ENCODE measurements around the gene HLA-DQA1.
"Not testable (repeated sequence)": the region's sequence is repeated elsewhere in the genome, so short reads cannot be mapped to it uniquely, and the experiment has no call there.

The HLA-DQA1 gene

DNA sequence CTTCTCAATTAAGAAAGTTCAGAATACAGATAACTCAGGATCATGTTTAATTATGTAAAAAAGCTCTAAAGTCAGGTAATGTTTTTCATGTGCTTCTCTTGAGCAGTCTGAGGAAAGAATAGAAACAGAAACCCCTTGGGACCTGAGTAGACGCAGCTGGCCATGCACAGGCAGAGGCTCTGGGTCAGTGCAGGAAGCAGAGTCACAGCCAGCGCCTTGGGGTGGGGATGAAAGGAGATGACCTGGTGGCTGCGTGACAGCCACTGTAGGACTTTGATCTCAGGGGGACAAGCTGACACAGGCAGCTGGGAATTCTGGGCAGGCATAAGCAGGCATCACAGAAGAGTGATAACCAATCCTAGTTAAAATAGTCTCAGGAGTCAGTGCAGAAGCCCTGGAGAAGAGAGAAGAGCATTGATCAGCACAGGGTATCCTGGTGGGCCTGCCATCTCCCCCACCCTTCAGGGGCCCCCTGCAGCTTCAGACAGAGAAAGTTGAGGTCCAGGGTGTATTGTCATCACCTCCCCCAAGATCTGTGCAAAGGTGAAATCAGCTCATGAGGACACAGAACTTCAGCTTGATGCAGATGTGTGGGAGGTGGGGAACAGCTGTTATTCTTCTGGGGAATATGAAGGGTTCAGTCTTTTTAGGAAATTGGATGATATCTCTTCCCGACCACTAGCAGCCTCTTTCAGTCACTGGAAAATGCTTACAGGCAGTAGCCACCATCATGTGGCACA, 22.8 kb downstream of the HLA-DQA1 start:
- DNase-seq, result no peak

DNA sequence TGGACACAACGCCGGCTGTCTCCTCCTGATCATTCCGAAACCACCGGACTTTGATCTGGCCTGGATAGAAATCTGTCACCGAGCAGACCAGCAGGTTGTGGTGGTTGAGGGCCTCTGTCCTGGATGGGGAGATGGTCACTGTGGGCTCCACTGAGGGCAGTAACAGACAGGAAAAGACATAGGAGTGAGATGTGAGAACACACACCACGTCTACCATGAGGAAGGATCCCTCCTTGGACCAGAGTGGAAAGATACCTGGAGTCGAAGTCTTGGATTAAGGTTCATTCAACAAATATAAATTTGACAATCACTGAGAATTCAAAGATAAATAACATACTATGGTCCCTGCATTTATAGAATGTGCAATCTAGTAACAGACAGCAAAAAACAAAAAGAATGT, 24.9 kb downstream of the HLA-DQA1 start:
- DNase-seq, result no peak

DNA sequence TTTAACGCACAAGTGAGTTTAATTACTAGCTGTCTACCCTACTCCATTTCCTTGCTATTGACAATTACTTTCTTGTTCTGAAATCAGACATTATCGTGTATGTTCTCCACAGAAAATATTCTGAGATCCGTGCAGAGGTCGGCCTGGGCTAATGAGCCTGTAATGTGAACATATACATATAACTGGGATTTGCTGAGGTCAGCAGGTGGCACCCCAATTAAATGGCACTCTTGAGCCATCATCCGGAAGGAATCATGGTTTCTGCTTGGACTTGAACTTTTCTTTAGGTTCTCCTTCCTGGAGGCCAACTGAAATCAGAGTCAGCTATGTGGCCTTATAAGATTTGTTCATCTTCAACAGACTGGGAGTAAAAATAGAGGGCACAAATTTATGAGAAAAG, 25.6 kb downstream of the HLA-DQA1 start:
- no peak for DNase-seq

DNA sequence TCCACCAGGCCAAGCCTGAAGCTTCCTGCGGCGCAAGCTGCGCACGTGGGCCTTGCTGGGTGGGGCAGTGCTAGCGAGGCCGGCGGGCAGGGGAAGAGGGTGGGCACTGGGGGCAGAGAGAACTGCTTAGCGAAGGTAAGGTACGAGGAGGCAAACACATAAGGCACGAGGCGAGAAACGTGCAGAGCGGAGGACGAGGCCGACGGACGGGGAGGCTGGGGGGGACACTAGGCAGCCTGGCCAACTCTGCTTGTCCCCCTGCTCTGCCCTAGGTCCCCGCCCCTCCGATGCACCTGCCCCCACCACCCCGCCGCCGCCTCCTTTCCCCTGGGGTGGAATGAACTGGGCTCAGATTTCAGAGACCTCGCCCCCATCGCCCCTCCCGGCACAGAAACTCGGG, 27.1 kb downstream of the HLA-DQA1 start:
- DNase-seq, result no peak

DNA sequence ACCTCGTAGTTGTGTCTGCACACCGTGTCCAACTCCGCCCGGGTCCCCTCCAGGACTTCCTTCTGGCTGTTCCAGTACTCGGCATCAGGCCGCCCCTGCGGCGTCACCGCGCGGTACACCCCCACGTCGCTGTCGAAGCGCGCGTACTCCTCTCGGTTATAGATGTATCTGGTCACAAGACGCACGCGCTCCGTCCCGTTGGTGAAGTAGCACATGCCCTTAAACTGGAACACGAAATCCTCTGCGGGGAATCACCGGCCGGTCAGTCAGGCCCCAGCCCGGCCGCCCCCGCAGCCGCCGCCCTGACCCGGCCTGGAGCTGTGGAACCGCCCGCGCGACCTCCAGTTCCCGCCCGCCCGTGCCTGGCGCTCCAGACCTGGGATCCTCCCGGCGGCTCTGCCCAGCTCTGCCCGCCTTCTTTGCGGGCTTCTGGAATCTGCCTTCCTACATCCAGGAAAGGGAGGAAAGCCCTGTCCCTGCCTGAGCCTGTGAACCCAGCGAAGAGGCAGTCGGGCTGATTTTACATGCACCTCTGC, 27.7 kb downstream of the HLA-DQA1 start:
- DNase-seq, result peak in 1 of 2 experiments; percentile 12

DNA sequence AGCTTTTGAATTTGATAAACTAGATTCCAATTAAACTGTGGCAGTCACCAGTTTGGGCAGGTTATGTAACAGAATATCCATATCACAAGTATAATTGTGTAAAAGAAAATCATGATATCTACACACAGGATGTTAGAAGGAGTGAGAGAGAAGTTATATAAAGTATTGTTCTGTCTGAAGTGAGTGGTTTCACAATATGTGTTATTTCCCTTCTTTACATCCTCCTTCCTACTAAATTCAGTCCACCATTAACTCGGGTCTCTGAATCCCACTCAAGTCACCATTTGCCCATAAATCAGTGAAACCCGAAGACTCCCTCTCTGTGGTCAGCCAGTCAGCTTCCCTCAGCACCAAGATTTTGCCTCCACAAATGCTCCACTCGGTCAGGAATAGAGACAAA, 28.5 kb downstream of the HLA-DQA1 start:
- DNase-seq, result no peak

DNA sequence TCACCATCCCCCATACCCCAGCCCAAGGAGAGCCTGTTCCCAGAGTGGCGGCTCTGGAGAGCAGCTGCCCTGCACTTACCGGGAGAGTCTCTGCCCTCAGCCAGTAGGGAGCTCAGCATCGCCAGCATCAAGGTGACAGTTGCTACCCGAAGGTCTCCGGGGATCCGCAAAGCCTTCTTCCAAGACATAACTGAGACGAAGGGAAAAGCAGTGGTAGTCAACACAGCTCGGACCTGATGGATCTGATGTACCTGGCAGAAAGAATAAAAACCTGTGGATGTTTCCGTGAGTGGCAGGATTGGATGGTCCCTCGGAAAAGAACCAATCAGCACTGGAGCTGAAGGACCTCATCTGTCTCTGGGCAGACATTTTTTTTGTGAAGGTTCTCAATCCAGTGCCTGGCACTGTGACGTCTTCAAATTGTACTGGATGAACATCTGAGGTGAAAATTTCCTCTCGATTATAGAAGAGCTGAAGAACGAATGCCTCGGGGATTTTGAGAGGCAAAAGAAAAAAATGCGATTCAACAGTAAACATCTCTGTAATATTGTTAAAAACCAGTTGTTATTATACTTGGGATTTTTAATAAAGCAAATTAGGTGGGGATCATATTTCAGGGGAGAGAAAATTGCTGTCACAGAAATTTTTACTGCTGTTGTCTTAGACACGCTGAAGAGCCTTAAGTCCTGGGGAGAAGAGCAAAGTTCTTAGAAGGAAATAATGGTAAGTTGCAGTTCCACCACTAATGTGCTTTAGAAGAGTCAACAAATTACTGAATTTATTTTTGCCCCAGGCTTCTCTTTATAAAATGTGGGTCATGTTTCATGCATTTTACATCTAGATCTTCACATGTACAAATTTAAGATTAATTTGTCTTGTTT, 29.5 kb downstream of the HLA-DQA1 start, which contains the start of gene HLA-DQB1:
HLA-DQB1 (minus strand) TSS at position 238 of the 881 bp plus-strand sequence; CDS start at position 188, 50 bp downstream.
- DNase-seq, result peak; percentile 10 to 18

DNA sequence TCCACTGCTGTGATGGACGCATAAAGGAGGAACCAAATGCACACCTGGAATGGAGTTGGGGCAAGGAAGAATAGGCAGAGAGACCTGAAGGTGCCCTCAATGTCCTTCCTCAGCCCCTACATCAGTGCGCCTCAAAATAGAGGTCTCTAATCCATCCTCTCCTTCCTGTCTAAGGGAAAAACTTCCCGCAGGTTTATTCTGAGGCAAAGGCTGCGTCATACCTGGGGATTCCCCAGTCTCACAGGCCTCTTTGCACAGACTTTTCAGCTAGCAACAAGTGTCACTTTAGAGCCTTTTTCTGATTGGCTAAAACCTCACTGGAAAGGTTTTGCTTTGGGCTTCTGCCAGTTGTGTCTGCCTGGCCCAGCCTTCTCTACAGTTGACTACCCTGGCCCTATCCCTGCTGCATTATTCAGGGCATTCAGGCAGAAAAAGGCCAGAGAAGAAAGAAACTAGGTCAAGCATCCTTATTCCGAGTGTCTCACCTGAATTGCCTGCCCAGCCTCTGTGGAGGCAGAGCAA, 31.1 kb downstream of the HLA-DQA1 start:
- DNase-seq, result peak; percentile 17 to 40

DNA sequence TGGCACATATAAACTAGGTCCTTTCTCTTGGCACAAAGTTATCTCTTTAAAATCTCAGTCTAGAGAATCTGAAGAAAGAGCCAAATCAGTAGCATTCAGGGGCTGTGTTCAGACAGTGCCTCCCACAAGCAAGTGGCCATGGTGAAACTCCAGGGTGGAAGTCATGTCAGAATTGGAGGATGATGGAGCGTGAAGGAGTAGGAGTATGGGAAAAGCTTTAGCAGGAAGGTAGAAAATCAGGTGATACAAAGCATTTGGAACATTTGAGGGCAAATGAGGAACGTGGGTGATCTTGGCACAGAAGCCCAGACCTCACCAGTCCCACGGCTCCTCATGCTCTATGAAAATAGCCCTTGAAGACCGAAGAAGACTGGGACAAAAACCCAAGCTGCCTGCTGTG, 32.0 kb downstream of the HLA-DQA1 start:
- DNase-seq, result no peak

DNA sequence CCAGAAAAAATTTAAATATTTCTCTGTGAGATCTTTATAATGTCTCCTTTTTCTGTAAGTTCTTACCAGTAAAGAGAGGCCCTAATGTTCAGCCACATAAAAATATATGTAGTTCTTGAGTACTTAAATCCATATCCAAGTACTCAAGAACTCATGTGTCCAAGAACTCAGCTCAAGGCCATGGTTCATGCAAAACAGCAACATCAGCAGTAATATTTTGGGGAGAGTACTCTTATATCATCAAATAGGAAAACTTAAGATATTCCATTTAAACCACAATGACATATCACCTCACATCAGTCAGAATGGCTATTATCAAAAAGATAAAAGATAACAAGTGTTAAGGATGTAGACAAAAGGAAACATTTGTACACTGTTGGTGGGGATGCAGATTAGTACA, 32.7 kb downstream of the HLA-DQA1 start:
- DNase-seq, result no peak

DNA sequence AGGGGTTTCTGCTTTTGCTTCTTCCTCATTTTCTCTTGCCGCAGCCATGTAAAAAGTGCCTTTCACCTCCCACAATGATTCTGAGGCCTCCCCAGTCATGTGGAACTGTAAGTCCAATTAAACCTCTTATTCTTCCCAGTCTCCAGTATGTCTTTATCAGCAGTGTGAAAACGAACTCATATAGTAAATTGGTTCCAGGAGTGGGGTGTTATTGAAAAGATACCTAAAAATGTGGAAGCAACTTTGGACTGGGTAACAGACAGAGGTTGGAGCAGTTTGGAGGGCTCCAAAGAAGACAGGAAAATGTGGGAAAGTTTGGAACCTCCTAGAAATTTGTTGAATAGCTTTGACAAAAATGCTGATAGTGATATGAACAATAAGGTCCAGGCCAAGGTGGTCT, 34.7 kb downstream of the HLA-DQA1 start:
- DNase-seq, result not testable (repeated sequence)

DNA sequence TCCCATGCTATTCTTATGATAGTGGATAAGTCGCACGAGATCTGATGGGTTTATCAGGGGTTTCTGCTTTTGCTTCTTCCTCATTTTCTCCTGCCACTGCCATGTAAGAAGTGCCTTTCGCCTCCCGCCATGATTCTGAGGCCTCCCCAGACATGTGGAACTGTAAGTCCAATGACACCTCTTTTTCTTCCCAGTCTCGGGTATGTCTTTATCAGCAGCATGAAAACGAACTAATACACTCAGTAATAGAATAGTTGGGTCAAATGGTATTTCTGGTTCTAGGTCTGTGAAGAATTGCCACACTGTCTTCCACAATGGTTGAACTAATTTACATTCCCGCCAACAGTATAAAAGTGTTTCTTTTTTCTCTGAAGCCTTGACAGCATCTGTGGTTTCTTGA, 36.9 kb downstream of the HLA-DQA1 start:
- DNase-seq, result not testable (repeated sequence)

DNA sequence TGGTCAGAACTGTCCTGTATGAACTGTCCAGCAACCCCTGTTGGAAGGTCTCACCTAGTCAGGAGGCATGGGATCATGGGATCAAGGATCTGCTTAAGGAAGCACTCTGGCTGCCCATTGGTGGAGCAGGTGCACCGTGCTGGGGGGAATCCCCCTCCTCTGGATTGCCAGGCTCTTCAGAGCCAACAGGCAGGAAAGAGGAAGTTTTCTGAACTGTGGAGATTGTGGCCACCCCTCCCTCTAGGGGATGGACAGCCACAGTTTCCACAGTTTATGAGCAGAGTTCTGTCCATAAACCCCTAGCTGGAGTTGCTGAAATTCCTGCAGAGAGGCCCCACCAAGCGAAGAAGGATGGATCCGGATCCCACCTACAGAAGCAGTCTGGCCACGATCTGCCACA, 42.3 kb downstream of the HLA-DQA1 start:
- DNase-seq, result no peak

DNA sequence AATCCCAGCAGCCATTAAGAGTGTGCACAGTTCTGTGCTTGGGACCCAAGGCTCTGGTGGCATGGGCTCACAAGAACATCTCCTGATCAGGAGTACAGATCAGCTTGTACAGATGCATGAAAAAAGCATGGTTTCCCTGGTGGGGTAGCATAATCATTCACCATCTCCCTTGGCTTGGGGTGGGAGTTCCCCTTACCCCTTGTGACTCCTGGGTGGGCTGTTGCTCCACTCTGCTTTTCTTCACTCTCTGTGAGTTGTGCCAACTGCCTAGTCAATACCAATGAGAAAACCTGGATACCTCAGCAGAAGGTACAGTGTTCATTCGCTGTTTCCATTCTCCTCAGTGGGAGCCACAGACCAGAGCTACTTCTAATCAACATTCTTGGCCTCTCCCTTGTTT, 42.8 kb downstream of the HLA-DQA1 start:
- DNase-seq, result no peak

DNA sequence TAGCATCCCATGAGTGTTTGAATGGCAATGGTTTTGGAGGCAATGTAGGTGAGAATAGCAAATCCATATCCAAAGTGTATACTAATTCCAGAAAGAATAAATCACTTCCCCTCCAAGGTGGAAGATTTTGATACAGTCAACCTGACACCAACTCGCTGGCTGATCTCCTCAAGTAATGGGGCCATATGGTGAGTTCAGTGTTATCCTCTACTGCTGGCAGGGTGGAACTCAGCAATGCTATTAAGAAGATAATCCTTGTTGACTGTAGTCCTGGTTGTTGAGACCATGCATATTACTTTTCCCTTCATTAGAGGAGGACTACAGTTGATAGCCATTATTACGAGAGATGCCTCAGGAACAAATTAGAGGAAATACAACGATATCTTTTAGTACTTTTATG, 47.0 kb downstream of the HLA-DQA1 start:
- no peak for DNase-seq

DNA sequence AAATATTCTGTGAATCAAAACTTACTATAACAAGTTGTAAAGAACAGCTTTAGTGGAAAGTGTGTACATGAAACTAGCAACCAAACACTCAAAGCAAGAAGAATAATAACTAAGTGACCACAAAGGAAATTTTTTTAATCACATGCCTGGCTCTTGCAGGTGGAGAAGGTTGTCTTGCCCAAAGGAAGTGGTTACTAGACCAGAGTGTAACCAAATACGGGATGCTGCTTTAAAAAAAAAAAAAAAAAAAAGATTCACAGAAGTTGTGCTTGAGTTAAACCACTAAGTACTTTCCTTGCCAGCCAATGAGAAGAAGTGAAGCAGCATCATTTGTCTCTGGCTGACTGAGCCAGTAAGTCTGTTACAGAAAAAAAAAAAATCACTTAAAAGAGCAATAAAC, 48.4 kb downstream of the HLA-DQA1 start:
- peak in 1 of 2 experiments; percentile 6 for DNase-seq

DNA sequence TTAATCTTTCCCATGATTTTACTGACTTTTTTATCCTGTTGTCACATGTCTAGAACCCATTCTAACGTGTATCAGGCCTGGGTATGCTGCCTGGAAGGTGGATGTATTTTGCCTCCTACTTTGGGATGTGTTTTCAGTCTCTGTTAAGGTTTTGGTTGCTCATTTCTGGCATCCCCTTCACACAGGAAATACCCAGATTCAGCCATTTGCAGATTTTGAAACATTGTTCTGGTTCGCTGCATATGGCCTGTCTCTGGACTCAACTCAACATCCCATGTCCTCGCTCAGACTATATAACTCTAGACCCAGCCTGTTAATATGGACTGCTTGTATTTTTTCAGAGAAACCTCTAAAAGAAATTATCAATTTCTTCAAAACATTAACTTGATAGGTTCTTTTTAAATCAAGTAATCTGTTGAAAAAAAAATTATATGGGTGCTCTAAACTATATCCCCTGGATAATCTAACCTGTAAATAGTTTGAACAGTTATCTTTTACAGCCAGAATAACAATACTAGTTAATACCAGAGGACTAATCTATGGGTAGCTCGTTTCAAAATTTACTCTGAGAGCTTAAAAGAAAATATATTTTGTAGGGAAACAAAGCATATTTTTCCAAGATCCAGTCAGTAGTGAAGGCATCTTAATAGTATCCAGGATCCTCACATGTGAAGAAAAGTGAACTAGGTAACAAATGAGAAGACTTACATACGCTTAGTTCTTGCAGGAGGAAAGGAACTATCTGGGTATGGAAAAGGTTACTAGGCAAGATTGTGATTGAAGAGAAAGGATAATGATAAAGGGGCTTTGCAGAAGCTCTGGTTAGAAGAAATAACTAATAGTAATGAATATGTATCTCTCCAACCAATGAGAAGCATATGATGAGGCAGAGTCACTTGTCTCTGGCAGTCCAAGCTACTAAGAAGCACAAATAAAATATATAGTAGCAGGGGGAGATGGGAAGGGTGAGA, 52.6 kb downstream of the HLA-DQA1 start:
- no peak for DNase-seq

DNA sequence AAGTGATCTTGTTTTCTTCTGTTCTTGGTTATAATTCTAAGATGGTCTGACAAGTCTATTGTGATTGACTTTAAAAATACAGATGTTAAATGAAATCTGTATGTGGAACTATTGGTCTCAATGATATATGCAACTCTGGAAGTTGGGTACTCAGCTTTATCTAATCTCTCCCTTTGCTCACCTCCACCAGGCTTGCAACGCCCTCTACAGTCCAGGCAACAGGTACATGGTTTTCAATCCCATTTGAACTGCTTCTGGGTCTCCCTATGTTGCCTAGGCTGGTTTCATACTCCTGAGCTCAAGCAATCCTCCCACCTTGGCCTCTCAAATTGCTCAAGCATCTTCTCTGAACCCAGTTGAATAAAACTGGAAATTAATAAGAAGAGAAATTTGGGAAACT, 54.8 kb downstream of the HLA-DQA1 start:
- peak; percentile 41 to 48 for DNase-seq
